Vagina (tissue), 2 donors: ENCODE data around the gene RABAC1.
"Not testable (repeated sequence)": the region's sequence is repeated elsewhere in the genome, so short reads cannot be mapped to it uniquely, and the experiment has no call there.

Source experiments
- POLR2A ChIP-seq, 2 donors: fragments of 450-650 bp; IDR thresholded peaks; one replicate each; pipeline ENCODE4 v1.6.1; 2017; ENCODE audit warnings: antibody characterized with exemption in 2 of 2, mild to moderate bottlenecking in 2 of 2, moderate library complexity in 2 of 2
- TF ChIP-seq, protein P1 (sequence below), 3 experiments: fragments of 450-650 bp in 2 of 3; fragments of 200-600 bp in 1 of 3; sonication (generic) in 1 of 3; IDR thresholded peaks; one replicate each; pipeline ENCODE4 v1.5.1; 2017 to 2019; ENCODE audit warnings: antibody characterized with exemption in 3 of 3, mild to moderate bottlenecking in 2 of 3, moderate library complexity in 2 of 3

GRCh38 chr19:41914424-41914834 is 44.7 kb downstream of the RABAC1 start:
- TF ChIP-seq POLR2A (IDR thresholded peaks at IDR 0.05), result not testable (repeated sequence)
- TF ChIP-seq, protein P1, sequence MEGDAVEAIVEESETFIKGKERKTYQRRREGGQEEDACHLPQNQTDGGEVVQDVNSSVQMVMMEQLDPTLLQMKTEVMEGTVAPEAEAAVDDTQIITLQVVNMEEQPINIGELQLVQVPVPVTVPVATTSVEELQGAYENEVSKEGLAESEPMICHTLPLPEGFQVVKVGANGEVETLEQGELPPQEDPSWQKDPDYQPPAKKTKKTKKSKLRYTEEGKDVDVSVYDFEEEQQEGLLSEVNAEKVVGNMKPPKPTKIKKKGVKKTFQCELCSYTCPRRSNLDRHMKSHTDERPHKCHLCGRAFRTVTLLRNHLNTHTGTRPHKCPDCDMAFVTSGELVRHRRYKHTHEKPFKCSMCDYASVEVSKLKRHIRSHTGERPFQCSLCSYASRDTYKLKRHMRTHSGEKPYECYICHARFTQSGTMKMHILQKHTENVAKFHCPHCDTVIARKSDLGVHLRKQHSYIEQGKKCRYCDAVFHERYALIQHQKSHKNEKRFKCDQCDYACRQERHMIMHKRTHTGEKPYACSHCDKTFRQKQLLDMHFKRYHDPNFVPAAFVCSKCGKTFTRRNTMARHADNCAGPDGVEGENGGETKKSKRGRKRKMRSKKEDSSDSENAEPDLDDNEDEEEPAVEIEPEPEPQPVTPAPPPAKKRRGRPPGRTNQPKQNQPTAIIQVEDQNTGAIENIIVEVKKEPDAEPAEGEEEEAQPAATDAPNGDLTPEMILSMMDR (IDR thresholded peaks at IDR 0.05), result not testable (repeated sequence)
